DND-41 (cell line): ENCODE data around the gene GLIPR2.

Experiments
- CTCF ChIP-seq: IDR thresholded peaks from 2 replicates; pipeline ENCODE4 v1.5.1; 2012; ENCODE audit warnings: borderline replicate concordance, low read length, moderate library complexity, mild to moderate bottlenecking; ENCODE audit not compliant: poor library complexity, severe bottlenecking; ENCODE audit errors: extremely low read depth
- EZH2 ChIP-seq: IDR thresholded peaks from 3 replicates; pipeline ENCODE4 v1.6.1; 2012; ENCODE audit warnings: borderline replicate concordance, low read depth, mild to moderate bottlenecking, moderate library complexity, low read length, inconsistent platforms; ENCODE audit not compliant: severe bottlenecking

GRCh38 chr9:36192196-36192595 lies 55.7 kb downstream of the GLIPR2 start:
- TF ChIP-seq EZH2 (no peak), CTCF (no peak)
